Cardiac muscle cell (in vitro differentiated cells and primary cell): Measurements from ENCODE around the gene PIPOX. TPM values are rescaled to one million over a fixed set of nuclear protein-coding genes. Genes with fewer than 3 reads are reported as not detected.

ENCODE experiments used
- DNase-seq, 2 donors: peaks; one replicate each; pipeline versions ENCODE4 v3.0.0 to v3.0.0-alpha.2; 2010 to 2017; ENCODE audit warnings: low read depth in 1 of 2, low spot score in 1 of 2
- H3K27ac ChIP-seq: fragments of 200-600 bp; sonication (generic); 2 replicates; pipeline ENCODE4 v1.5.1; 2016
- H3K27me3 ChIP-seq: fragments of 200-600 bp; sonication (generic); 2 replicates; pipeline ENCODE4 v1.6.0; 2016; ENCODE audit warnings: control low read depth
- H3K36me3 ChIP-seq: fragments of 200-600 bp; sonication (generic); 2 replicates; pipeline ENCODE4 v1.5.1; 2016; ENCODE audit warnings: control low read depth
- H3K4me1 ChIP-seq: fragments of 200-600 bp; sonication (generic); 2 replicates; pipeline ENCODE4 v1.8.1; 2017; ENCODE audit warnings: low read depth, mild to moderate bottlenecking, mixed run types
- H3K4me3 ChIP-seq: fragments of 200-600 bp; sonication (generic); 2 replicates; pipeline ENCODE4 v1.5.1; 2016; ENCODE audit warnings: mild to moderate bottlenecking
- H3K9me3 ChIP-seq: fragments of 200-600 bp; sonication (generic); 2 replicates; pipeline ENCODE4 v1.5.1; 2017; ENCODE audit warnings: low read depth, mild to moderate bottlenecking, control low read depth
- CTCF ChIP-seq: IDR thresholded peaks from 2 replicates; pipeline ENCODE4 v1.5.1; 2012; ENCODE audit warnings: low read depth, mild to moderate bottlenecking, low read length
- polyA plus RNA-seq: library from polyadenylated mRNA; unstranded; fragments of >200 nt; fragmentation: Nextera tagmentation; extraction: Ambion mirVana; gene quantifications from 2 replicates; pipeline ENCODE4 v1.2.1, GENCODE V29; 2016
- total RNA-seq: library from RNA; depleted of rRNA; stranded (reverse); fragments of >200 nt; gene quantifications from 2 replicates; pipeline ENCODE4 v1.2.3, GENCODE V29; 2016

The PIPOX gene
- total and polyA plus RNA-seq, 2 experiments from 2014 or later: 5.3 to 6.5 TPM

DNA sequence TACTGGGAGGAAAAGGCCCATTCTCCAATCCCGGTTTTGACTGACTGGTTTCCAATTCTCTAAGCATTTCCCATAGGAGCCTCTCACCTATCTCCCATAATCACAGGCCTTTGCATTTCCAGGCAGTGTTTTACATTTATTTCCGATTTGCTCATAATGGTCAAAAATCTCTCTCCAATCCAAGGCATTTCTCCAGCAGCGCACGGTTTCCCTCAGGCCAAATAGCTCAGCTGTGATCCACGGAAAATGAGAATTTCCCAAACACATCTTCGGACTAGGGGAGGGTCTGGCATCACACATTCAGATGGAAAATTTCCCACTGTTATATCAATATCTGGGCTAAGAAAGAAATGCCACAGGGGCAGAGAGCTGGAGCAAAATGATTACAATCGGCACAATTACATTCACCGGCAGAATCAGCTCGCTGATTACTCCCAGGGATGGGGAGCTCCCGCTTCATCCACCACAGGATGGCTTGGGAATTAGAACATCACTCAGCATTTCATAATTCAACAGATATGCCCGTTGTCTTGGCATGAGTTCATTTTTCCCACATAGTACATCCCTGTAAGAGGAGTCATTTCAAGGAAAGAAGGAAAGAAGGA is 6.7 kb downstream of the PIPOX start:
- no peak overlapping the region for H3K4me3 ChIP-seq
- H3K36me3 ChIP-seq: no peaks in the 10 kb centered on the region
- DNase-seq: peak in 1 of 2 donors; percentile 43
- TF ChIP-seq CTCF: no peak
- no peak overlapping the region for H3K27ac ChIP-seq
- no peaks in the 10 kb centered on the region for H3K27me3 ChIP-seq
- H3K4me1 ChIP-seq: peaks cover 10% of the 10 kb centered on the region
- no peaks in the 10 kb centered on the region for H3K9me3 ChIP-seq

- no peak overlapping the region for H3K27ac ChIP-seq
- no peaks in the 10 kb centered on the region for H3K36me3 ChIP-seq
- H3K4me3 ChIP-seq: no peak overlapping the region
- no peaks in the 10 kb centered on the region for H3K27me3 ChIP-seq
- peaks cover 10% of the 10 kb centered on the region for H3K4me1 ChIP-seq
- no peak for TF ChIP-seq CTCF
- H3K9me3 ChIP-seq: no peaks in the 10 kb centered on the region
- no peak for DNase-seq
Measured at GRCh38 chr17:29050176-29050575, 7.2 kb downstream of the PIPOX start.

GRCh38 chr17:29051194-29051593 is 8.3 kb downstream of the PIPOX start:
- Histone ChIP-seq H3K9me3 (no peaks in the 10 kb centered on the region), H3K4me3 (no peak overlapping the region), H3K27me3 (no peaks in the 10 kb centered on the region), H3K36me3 (no peaks in the 10 kb centered on the region), H3K27ac (no peak overlapping the region), H3K4me1 (peaks cover 10% of the 10 kb centered on the region)
- no peak for TF ChIP-seq CTCF
- no peak for DNase-seq

DNA sequence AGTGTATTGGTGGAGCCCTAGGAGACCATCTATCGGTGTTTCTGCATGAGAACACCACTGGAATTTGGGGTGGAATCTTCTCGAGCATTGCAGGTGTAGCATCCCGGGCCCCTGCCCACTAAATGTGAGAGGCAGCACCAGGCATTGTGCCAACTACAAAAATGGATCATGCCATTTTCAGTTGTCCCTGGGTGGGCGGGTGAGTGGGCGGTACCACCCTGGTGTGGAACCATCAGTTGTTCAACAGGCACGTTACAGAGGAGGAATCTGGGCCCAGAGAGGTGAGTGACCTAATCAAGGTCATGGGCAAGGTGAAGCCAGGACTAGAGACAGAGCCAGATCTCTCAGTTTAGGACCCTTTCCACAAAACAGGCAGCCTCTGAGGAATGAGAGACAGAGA is 8.8 kb downstream of the PIPOX start:
- Histone ChIP-seq H3K9me3 (no peaks in the 10 kb centered on the region), H3K27me3 (no peaks in the 10 kb centered on the region), H3K4me1 (peaks cover 10% of the 10 kb centered on the region), H3K36me3 (no peaks in the 10 kb centered on the region), H3K27ac (no peak overlapping the region), H3K4me3 (no peak overlapping the region)
- no peak for DNase-seq
- TF ChIP-seq CTCF: no peak

DNA sequence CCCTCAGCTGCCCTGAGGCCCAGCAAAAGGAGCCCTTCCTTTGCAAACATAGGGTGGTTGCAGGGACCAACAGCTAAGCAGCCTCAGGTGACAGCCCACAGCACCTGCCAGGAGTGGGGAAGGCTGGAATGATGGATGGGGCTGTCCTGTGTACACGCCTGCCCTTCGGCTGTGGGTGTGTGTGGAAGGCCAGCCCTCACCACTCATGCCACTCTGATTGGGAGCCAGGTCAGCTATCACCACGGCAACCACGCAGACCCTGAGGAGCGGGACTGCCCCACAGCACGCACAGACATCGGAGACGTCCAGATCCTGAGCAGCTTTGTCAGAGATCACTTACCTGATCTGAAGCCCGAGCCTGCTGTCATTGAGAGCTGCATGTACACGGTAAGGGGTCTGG is 11.9 kb downstream of the PIPOX start:
- no peaks in the 10 kb centered on the region for H3K4me1 ChIP-seq
- H3K27ac ChIP-seq: no peak overlapping the region
- no peaks in the 10 kb centered on the region for H3K36me3 ChIP-seq

More for the DNA sequence above, 11.9 kb downstream of the PIPOX start:
- no peak for TF ChIP-seq CTCF
- Histone ChIP-seq H3K27me3 (no peaks in the 10 kb centered on the region), H3K4me3 (no peak overlapping the region), H3K9me3 (no peaks in the 10 kb centered on the region)
- no peak for DNase-seq
